Measurements from ENCODE around the gene C3orf70.

The C3orf70 gene

GRCh38 chr3:185081521-185081920 lies 71.3 kb downstream of the C3orf70 start:
- H3K9me3 ChIP-seq (ENCODE audit: control insufficient read depth, insufficient read depth, low read depth, low read length): no peaks in the 10 kb centered on the region
- no peak for TF ChIP-seq ZBTB8A (tag by site-specific recombination; IDR thresholded peaks at IDR 0.05)
- no peak for TF ChIP-seq ZNF521 (tag by site-specific recombination; IDR thresholded peaks at IDR 0.05)
- TF ChIP-seq ZNF416 (tag by site-specific recombination; IDR thresholded peaks at IDR 0.05): no peak
- no peak for TF ChIP-seq ZNF157 (tag by site-specific recombination; IDR thresholded peaks at IDR 0.05)
- TF ChIP-seq, protein P1, sequence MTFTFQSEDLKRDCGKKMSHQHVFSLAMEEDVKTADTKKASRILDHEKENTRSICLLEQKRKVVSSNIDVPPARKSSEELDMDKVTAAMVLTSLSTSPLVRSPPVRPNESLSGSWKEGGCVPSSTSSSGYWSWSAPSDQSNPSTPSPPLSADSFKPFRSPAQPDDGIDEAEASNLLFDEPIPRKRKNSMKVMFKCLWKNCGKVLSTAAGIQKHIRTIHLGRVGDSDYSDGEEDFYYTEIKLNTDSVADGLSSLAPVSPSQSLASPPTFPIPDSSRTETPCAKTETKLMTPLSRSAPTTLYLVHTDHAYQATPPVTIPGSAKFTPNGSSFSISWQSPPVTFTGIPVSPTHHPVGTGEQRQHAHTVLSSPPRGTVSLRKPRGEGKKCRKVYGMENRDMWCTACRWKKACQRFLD (tag by site-specific recombination; IDR thresholded peaks at IDR 0.05): no peak
- no peak for TF ChIP-seq ZNF596 (tag by site-specific recombination; IDR thresholded peaks at IDR 0.05)
- TF ChIP-seq, protein P2, sequence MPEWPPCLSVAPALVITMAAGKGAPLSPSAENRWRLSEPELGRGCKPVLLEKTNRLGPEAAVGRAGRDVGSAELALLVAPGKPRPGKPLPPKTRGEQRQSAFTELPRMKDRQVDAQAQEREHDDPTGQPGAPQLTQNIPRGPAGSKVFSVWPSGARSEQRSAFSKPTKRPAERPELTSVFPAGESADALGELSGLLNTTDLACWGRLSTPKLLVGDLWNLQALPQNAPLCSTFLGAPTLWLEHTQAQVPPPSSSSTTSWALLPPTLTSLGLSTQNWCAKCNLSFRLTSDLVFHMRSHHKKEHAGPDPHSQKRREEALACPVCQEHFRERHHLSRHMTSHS (tag by site-specific recombination; IDR thresholded peaks at IDR 0.05): no peak
- no peak overlapping the region for H3K4me3 ChIP-seq (ENCODE audit: low read depth, low read length)
- H3K27ac ChIP-seq (ENCODE audit: extremely low read depth, low read depth, low read length): no peak overlapping the region
- no peaks in the 10 kb centered on the region for H3K4me1 ChIP-seq (ENCODE audit: control insufficient read depth, insufficient read depth, low read length)
- H3K36me3 ChIP-seq (ENCODE audit: control insufficient read depth in 2 of 2, insufficient read depth in 1 of 2, low read length in 2 of 2): no peaks in the 10 kb centered on the region
- ChIA-PET POLR2A (no interaction called here), CTCF (interaction anchor here (0.8 kb wide), 1 partner anchor 11 kb away, joined by 3 read pairs; no protein-coding TSS in a partner anchor)

DNA sequence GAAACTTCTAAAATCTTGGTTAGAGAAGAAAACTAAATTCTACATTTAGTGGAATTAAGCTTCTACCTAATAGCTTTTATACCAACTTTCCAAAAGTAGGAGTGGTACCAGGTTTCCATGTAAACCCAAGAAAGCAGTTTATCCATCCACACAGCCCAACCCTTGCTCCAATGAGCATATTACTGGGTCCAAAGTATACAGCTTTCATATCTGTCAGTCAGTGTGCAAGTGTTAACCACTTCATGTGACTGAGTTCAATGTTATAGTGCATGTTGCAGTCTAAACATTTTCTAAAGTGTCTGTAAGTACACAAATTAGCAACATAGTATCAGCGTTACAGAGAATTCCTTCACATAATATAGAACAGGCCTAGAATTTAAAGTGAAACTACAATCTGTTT lies 73.2 kb downstream of the C3orf70 start:
- H3K27ac ChIP-seq (ENCODE audit: extremely low read depth, low read depth, low read length): no peak overlapping the region
- ChIA-PET CTCF (interaction anchor here (0.5 to 1.5 kb wide), 3 partner anchors 9 to 87 kb away, joined by 3 read pairs; no protein-coding TSS in a partner anchor), POLR2A (no interaction called here)
- TF ChIP-seq KLF9 (tag by site-specific recombination; IDR thresholded peaks at IDR 0.05; ENCODE audit: low read depth) (no peak), SP7 (tag by site-specific recombination; IDR thresholded peaks at IDR 0.05) (no peak), KLF1 (tag by site-specific recombination; IDR thresholded peaks at IDR 0.05) (no peak), KLF16 (tag by site-specific recombination; IDR thresholded peaks at IDR 0.05) (no peak), ZNF146 (tag by site-specific recombination; IDR thresholded peaks at IDR 0.05) (no peak), ZEB2 (tag by site-specific recombination; IDR thresholded peaks at IDR 0.05) (no peak), ZFP37 (tag by site-specific recombination; IDR thresholded peaks at IDR 0.05) (no peak), ZNF791 (tag by site-specific recombination; IDR thresholded peaks at IDR 0.05) (no peak), SETDB1 (IDR thresholded peaks at IDR 0.05; ENCODE audit: insufficient read length, low read length) (no peak), ZNF654 (tag by site-specific recombination; IDR thresholded peaks at IDR 0.05; ENCODE audit: low read depth) (no peak), ZNF529 (tag by site-specific recombination; IDR thresholded peaks at IDR 0.05; ENCODE audit: insufficient replicate concordance) (no peak), BCL11B (tag by site-specific recombination; IDR thresholded peaks at IDR 0.05; ENCODE audit: low read depth) (no peak), ZNF404 (tag by site-specific recombination; IDR thresholded peaks at IDR 0.05) (no peak), ZSCAN23 (tag by site-specific recombination; IDR thresholded peaks at IDR 0.05) (no peak), ZNF140 (tag by site-specific recombination; IDR thresholded peaks at IDR 0.05) (no peak)
- TF ChIP-seq, protein P3, sequence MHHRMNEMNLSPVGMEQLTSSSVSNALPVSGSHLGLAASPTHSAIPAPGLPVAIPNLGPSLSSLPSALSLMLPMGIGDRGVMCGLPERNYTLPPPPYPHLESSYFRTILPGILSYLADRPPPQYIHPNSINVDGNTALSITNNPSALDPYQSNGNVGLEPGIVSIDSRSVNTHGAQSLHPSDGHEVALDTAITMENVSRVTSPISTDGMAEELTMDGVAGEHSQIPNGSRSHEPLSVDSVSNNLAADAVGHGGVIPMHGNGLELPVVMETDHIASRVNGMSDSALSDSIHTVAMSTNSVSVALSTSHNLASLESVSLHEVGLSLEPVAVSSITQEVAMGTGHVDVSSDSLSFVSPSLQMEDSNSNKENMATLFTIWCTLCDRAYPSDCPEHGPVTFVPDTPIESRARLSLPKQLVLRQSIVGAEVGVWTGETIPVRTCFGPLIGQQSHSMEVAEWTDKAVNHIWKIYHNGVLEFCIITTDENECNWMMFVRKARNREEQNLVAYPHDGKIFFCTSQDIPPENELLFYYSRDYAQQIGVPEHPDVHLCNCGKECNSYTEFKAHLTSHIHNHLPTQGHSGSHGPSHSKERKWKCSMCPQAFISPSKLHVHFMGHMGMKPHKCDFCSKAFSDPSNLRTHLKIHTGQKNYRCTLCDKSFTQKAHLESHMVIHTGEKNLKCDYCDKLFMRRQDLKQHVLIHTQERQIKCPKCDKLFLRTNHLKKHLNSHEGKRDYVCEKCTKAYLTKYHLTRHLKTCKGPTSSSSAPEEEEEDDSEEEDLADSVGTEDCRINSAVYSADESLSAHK (tag by site-specific recombination; IDR thresholded peaks at IDR 0.05): no peak
- TF ChIP-seq, protein P2 (tag by site-specific recombination; IDR thresholded peaks at IDR 0.05): no peak
- H3K36me3 ChIP-seq (ENCODE audit: control insufficient read depth in 2 of 2, insufficient read depth in 1 of 2, low read length in 2 of 2): no peaks in the 10 kb centered on the region
- no peak overlapping the region for H3K4me3 ChIP-seq (ENCODE audit: low read depth, low read length)
- H3K4me1 ChIP-seq (ENCODE audit: control insufficient read depth, insufficient read depth, low read length): no peaks in the 10 kb centered on the region
- no peaks in the 10 kb centered on the region for H3K9me3 ChIP-seq (ENCODE audit: control insufficient read depth, insufficient read depth, low read depth, low read length)

Measured in HEK293 (cell line).